Tibial nerve (tissue), 3 donors: ENCODE data around the gene ZNF385B.

ENCODE experiments used
- POLR2A ChIP-seq, 2 donors: fragments of 450-650 bp; IDR thresholded peaks; one replicate each; pipeline ENCODE4 v1.6.1; 2017; ENCODE audit warnings: antibody characterized with exemption in 2 of 2, mild to moderate bottlenecking in 2 of 2, moderate library complexity in 2 of 2
- TF ChIP-seq, protein P1 (sequence below), 5 experiments: fragments of 200-600 bp in 3 of 5; fragments of 450-650 bp in 2 of 5; sonication (generic) in 3 of 5; IDR thresholded peaks; one replicate each; pipeline ENCODE4 v1.5.1; 2016 to 2019; ENCODE audit warnings: antibody characterized with exemption in 5 of 5, mild to moderate bottlenecking in 3 of 5, moderate library complexity in 2 of 5

DNA sequence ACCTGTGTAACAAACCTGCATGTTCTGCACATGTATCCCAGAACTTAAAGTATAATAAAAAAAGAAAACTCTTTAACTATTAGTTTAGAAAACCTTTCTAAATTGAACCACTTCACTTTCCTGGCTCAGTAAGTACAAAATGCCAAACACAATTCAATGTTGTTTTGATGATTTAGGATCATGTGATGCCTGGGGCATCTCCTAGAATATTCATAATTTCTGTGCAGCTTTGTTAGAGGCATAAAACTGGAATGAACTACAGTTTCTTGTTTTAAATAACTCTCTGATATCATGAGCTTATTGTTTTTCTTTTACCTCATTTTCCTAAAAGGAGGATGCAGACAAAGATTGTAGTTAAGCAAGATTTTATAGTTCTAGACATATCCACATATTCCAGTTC, 457.8 kb downstream of the ZNF385B start:
- TF ChIP-seq, protein P1, sequence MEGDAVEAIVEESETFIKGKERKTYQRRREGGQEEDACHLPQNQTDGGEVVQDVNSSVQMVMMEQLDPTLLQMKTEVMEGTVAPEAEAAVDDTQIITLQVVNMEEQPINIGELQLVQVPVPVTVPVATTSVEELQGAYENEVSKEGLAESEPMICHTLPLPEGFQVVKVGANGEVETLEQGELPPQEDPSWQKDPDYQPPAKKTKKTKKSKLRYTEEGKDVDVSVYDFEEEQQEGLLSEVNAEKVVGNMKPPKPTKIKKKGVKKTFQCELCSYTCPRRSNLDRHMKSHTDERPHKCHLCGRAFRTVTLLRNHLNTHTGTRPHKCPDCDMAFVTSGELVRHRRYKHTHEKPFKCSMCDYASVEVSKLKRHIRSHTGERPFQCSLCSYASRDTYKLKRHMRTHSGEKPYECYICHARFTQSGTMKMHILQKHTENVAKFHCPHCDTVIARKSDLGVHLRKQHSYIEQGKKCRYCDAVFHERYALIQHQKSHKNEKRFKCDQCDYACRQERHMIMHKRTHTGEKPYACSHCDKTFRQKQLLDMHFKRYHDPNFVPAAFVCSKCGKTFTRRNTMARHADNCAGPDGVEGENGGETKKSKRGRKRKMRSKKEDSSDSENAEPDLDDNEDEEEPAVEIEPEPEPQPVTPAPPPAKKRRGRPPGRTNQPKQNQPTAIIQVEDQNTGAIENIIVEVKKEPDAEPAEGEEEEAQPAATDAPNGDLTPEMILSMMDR (IDR thresholded peaks at IDR 0.05): no peak
- TF ChIP-seq POLR2A (IDR thresholded peaks at IDR 0.05): no peak
